Left ventricle myocardium superior (tissue), 1 donor: ENCODE data around the gene CRYBG2. TPM values are rescaled to one million over a fixed set of nuclear protein-coding genes. Genes with fewer than 3 reads are reported as not detected.
"Not testable (repeated sequence)": the region's sequence is repeated elsewhere in the genome, so short reads cannot be mapped to it uniquely, and the experiment has no call there.

Experiments
- ATAC-seq: fragments of 200-7000 bp; cut with Tn5 transposase; one replicate; pipeline ENCODE4 v1.9.1; 2020; ENCODE audit warnings: mild to moderate bottlenecking, moderate library complexity
- DNase-seq: peaks from one replicate; pipeline ENCODE4 v3.0.0-alpha.2; 2020
- intact Hi-C: fragments of 100-400 bp; cut with micrococcal nuclease; formaldehyde crosslinking; loops from one replicate; pipeline ENCODE4 v1.11.0; 2022
- long read RNA-seq: library from polyadenylated mRNA; unstranded; transcript quantifications from one replicate; pipeline ENCODE4 v2.0.0, GENCODE V29; 2021
- total RNA-seq: library from RNA; stranded (reverse); fragmentation: NEBNext Ultra II Directional; extraction: Animal tissue kit (Norgen Biotek cat#: 25700); gene quantifications from one replicate; pipeline ENCODE4 v1.2.1, GENCODE V29; 2021
- donor health status: DM: no; HTN: yes; CAD: no; lungs with severe emphysema.

Gene CRYBG2
- total RNA-seq, result not detected
- long read RNA-seq, result 0 reads

- DNase-seq, result no peak
- intact Hi-C loops, result no loop called here
These were observed at the start of gene CRYBG2 for GRCh38 chr1:26353976-26354820. CRYBG2 (minus strand) TSS chr1:26354130; CDS start chr1:26346657, 7,473 bp downstream.

GRCh38 chr1:26403656-26404055 lies 49.7 kb upstream of the CRYBG2 start:
- DNase-seq, result no peak
- no peak for ATAC-seq
- intact Hi-C loops, result no loop called here

More at GRCh38 chr1:26353976-26354820, at the start of gene CRYBG2:
- no peak for ATAC-seq

DNA sequence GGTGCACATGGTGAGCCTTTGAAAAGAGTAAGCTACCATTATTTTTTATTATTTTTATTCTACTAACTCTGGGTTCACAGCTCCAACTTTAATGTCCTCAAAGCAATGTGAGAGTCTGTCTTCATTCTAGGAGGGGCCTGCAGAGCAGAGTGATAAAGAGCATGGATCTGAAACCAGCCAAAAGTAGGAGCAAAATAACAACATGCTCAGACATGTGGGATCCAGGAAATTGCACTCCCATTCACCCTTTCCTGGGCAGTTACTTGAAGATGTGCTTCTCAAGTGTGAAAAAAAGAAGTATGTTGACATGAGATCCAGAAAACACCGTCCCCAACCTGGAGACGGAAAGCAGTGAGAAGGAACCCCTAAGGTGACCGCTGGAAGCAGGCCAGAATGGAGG lies 48.0 kb upstream of the CRYBG2 start:
- ATAC-seq, result no peak
- no peak for DNase-seq
- intact Hi-C loops, result no loop called here

- intact Hi-C loops, result no loop called here
- DNase-seq, result no peak
- ATAC-seq, result no peak
These were observed 45.1 kb upstream of the CRYBG2 start for GRCh38 chr1:26399034-26399433.

DNA sequence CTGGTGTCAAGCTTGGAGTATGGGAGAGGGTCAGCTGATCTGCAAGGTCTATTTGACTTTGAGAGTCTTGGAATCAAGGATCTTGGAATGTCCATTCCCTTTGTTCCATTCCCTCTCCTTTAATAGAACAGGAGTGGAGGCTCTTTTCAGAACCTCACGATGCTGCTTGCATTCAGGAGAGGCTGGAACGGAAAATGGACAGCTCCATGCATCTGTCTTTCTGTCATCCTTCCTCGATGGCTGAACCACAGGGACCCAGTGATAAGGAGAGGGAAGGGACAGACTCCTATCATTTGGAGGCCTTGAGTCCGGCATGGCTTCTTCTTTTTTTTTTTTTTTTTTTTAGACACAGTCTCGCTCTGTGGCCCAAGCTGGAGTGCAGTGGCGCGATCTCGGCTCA lies 41.8 kb upstream of the CRYBG2 start:
- DNase-seq (no peak), ATAC-seq (no peak)
- intact Hi-C loops, result no loop called here

- ATAC-seq, result no peak
- DNase-seq, result no peak
- intact Hi-C loops, result no loop called here
These were observed 37.5 kb upstream of the CRYBG2 start for GRCh38 chr1:26391450-26391849.

GRCh38 chr1:26389604-26390247 lies 35.8 kb upstream of the CRYBG2 start:
- ATAC-seq (no peak), DNase-seq (no peak)
- intact Hi-C loops, result no loop called here

DNA sequence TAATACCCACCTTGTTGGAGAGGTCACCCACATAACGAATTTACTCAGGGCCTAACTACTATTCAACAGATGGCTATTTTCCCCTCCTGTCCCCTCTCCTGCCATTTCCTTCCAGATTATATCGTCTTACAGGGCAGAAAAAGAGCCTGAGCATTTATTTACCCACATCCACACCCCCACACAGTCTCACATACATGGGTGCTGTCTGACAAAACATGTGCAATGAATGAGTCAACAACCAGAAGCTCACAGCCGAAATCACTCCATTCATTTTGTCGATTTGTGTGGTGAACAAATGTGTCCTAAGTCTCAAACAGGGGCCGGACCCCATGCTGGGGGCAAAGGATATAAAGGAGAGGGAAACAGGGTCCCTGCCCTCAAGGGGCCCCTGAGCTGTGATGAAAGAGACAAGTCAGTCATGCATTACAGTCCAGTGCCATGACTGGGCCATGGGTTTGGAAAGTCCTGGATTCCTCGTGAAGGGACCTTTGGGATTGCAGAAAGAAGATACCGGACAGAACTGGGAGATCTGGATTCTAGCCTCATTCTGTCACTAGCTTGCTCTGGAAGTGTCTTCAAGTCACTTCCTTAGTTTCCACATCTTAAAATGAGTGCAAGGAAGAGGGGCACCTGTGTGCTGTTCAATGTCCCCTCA lies 35.0 kb upstream of the CRYBG2 start:
- DNase-seq, result no peak
- ATAC-seq, result no peak
- intact Hi-C loops, result no loop called here

- no peak for ATAC-seq
- no peak for DNase-seq
- intact Hi-C loops, result no loop called here
These were observed 33.5 kb upstream of the CRYBG2 start for GRCh38 chr1:26387447-26387846.

- intact Hi-C loops, ATAC-seq, DNase-seq: not testable (repeated sequence)
These were observed 31.1 kb upstream of the CRYBG2 start for GRCh38 chr1:26385063-26385462.

GRCh38 chr1:26384076-26384475 lies 30.1 kb upstream of the CRYBG2 start:
- ATAC-seq, result no peak
- no peak for DNase-seq
- intact Hi-C loops, result no loop called here

GRCh38 chr1:26378879-26379251 lies 24.9 kb upstream of the CRYBG2 start:
- intact Hi-C loops, result no loop called here
- ATAC-seq (no peak), DNase-seq (no peak)

DNA sequence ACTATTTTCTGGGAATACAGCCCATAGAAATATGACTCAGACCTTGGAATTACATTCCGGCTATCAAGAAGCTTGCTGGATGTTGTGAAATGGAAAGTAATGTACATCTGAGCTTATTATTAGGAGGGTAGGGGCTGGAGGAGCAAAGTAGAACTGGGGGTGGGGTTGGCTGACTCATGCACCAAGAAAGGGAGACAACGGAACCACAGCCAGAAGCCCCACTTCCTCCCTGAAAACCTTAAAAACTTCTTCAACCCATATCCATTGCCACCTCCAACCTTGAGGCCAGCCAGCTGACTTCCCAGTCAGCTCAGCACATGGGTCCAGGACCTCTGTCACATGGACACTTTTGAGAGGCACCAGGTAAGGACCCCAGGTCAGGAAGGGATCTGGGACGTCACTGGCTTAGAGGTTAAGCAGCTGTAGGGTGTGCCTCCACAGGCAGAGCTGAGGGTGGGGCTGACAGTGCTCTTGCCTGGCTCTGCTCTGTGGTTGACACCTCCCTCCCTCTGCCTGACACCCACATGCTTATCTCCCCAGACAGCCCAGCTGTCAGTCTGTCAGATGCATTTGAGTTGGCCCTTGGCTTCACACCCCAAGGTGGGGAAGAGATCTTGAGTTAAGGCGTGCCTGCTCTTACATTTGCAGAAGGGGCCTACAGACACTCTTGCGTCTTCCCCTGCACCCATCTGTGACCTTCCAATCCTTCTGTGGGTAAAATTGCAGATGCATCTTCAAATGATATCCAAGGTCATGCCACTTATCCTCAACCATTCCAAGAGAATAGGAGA lies 24.4 kb upstream of the CRYBG2 start:
- intact Hi-C loops, result no loop called here
- peak; percentile 55 for ATAC-seq
- DNase-seq, result no peak

DNA sequence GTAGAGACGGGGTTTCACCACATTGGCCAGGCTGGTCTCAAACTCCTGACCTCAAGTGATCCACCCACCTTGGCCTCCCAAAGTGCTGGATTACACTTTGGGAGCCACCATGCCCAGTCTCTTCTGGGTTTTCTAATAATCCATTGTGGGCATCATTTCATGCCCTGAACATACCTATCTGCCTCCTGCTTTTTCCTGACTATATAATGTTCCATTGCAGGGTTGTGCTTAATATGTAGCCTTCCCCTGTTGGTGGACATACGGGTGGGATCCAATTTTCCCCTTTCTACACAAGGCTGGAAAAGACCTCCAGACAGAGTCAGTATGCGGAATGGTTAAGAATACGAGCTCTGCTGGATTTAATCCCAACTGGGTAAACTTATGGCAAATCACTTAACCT lies 22.1 kb upstream of the CRYBG2 start:
- no peak for ATAC-seq
- intact Hi-C loops, result no loop called here
- no peak for DNase-seq

- intact Hi-C loops, result no loop called here
- ATAC-seq, result no peak
- DNase-seq, result no peak
These were observed 21.2 kb upstream of the CRYBG2 start for GRCh38 chr1:26375081-26375480.

GRCh38 chr1:26374361-26374760 lies 20.4 kb upstream of the CRYBG2 start:
- ATAC-seq, intact Hi-C loops, DNase-seq: not testable (repeated sequence)

DNA sequence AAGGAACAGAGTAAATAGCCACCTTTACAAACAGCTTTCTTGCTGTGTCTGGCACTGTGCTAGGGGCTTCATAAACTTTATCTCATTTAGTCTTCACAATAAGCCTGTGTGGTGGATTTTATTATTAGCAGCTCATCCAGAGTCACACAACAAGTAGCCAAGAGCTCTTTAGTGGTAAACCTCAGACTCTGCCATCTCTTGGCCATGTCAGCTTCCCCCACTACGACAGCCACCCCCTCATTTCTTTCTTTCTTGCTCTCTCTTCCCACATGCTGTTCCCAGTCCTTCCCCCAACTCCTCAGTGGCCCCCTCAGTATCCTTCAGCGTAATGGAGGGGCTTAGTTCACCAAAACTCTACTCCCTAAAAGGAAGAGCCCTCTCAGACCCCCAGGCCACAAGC lies 19.9 kb upstream of the CRYBG2 start:
- intact Hi-C loops, result no loop called here
- no peak for ATAC-seq

GRCh38 chr1:26373281-26373680 lies 19.4 kb upstream of the CRYBG2 start:
- ATAC-seq (no peak), DNase-seq (no peak)
- intact Hi-C loops, result no loop called here

More for the DNA sequence above, 19.9 kb upstream of the CRYBG2 start:
- DNase-seq, result no peak

GRCh38 chr1:26372611-26373010 lies 18.7 kb upstream of the CRYBG2 start, which contains the start of gene ZNF683:
ZNF683 (minus strand) TSS chr1:26372750; CDS start chr1:26368571, 4,179 bp downstream.
- DNase-seq, intact Hi-C loops, ATAC-seq: not testable (repeated sequence)
